Loucy (cell line): ENCODE measurements around the gene NGRN.

Source experiments
- CTCF ChIP-seq: fragments of 200-600 bp; sonication (generic); conservative IDR thresholded peaks from 2 replicates; pipeline ENCODE4 v1.5.1; 2014; ENCODE audit warnings: mild to moderate bottlenecking, antibody characterized with exemption, low read length
- EZH2phosphoT487 ChIP-seq: fragments of 200-600 bp; IDR thresholded peaks from 2 replicates; pipeline ENCODE4 v1.6.1; 2018; ENCODE audit warnings: antibody characterized with exemption, mild to moderate bottlenecking, moderate library complexity, borderline replicate concordance

GRCh38 chr15:90271459-90272166 lies 6.1 kb downstream of the NGRN start:
- TF ChIP-seq CTCF (no peak), EZH2phosphoT487 (no peak)
